Measurements from ENCODE around the gene LTBP2.

Gene LTBP2

DNA sequence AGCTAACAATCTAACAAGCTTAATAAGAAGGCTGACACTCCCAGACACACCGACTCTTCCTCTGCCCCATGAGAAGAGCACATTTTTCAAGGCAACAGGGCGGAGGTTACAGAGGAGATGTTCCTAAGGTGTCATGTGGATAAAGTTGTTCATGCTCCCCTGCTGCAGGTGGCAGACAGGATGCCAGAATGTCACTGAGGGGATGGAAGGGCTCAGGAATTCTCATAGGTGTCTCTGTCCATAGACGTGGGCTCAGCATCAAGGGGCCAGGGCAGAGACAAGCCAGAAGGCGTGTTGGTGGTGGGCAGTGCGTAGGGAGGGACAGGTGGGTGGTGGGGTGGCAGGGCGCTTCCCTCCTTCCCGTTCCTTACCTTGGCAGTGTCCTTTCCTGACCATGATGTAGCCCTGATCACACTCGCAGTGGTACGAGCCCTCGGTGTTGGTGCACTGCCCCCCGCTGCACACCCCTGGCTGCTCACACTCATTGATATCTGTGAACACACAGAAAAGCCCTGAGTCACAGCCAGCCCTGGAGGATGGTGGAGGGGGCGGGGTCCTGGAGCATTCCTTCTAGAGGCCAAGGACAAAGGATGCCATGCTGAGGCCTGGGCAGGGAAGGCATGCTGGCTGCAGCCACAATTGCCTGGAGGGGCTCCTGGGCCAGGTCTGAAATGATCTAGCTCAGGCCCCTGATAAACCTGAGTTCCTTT is 95.4 kb downstream of the LTBP2 start (continued):
- TF ChIP-seq, protein P1, sequence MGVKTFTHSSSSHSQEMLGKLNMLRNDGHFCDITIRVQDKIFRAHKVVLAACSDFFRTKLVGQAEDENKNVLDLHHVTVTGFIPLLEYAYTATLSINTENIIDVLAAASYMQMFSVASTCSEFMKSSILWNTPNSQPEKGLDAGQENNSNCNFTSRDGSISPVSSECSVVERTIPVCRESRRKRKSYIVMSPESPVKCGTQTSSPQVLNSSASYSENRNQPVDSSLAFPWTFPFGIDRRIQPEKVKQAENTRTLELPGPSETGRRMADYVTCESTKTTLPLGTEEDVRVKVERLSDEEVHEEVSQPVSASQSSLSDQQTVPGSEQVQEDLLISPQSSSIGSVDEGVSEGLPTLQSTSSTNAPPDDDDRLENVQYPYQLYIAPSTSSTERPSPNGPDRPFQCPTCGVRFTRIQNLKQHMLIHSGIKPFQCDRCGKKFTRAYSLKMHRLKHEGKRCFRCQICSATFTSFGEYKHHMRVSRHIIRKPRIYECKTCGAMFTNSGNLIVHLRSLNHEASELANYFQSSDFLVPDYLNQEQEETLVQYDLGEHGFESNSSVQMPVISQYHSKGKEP (tag by site-specific recombination; IDR thresholded peaks at IDR 0.05) = no peak
- TF ChIP-seq ZFHX2 (tag by site-specific recombination; conservative IDR thresholded peaks at IDR 0.05) = peak; percentile 60
- TF ChIP-seq ZNF211 (tag by site-specific recombination; IDR thresholded peaks at IDR 0.05; ENCODE audit: low read depth) = no peak
- TF ChIP-seq HOXD13 (CRISPR knock-in tag; IDR thresholded peaks at IDR 0.05; ENCODE audit: borderline replicate concordance) = no peak

DNA sequence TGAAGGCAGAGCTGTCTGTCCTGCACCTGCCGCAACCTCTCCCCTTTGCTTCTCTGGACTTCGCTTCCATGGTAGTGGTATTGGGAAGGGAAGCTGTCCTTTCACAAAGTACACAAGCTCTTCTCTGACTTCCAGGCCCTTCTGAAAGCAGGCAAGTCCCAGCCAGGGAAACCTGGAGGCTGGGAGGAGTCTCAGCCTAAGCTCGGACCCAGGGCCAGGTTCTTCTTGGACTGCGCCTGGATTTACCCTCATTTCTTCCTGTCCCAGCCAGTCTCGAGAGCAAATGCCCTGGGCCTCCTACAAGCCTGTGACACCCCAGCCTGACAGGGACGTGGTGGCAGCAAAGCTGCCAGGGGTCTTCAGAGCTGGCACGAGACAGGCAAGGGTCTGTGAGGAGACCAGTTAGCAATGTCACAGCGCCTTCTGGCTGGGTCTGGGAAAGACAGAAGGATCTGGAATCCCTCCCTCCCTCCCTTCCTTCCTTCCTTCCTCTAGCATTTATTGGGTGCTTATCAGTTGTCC is 96.1 kb downstream of the LTBP2 start:
- CTCF ChIA-PET = interaction anchor here (0.6 to 1.8 kb wide), 3 partner anchors 16 to 1917 kb away, joined by 3 to 5 read pairs (median 4); no protein-coding TSS in a partner anchor
- TF ChIP-seq ZXDB (tag by site-specific recombination; IDR thresholded peaks at IDR 0.05) (no peak), ZNF324 (tag by site-specific recombination; IDR thresholded peaks at IDR 0.05) (no peak), ZNF214 (tag by site-specific recombination; IDR thresholded peaks at IDR 0.05; ENCODE audit: borderline replicate concordance) (no peak), ZNF701 (tag by site-specific recombination; IDR thresholded peaks at IDR 0.05) (no peak), ZNF830 (tag by site-specific recombination; IDR thresholded peaks at IDR 0.05; ENCODE audit: low read depth) (no peak), ZSCAN16 (tag by site-specific recombination; IDR thresholded peaks at IDR 0.05) (no peak)
- Histone ChIP-seq H3K27ac (ENCODE audit: extremely low read depth, low read depth, low read length) (no peak overlapping the region), H3K9me3 (ENCODE audit: control insufficient read depth, insufficient read depth, low read depth, low read length) (no peaks in the 10 kb centered on the region), H3K36me3 (ENCODE audit: control insufficient read depth in 2 of 2, insufficient read depth in 1 of 2, low read length in 2 of 2) (no peaks in the 10 kb centered on the region), H3K4me1 (ENCODE audit: control insufficient read depth, insufficient read depth, low read length) (no peaks in the 10 kb centered on the region), H3K4me3 (ENCODE audit: low read depth, low read length) (no peak overlapping the region)
- POLR2A ChIA-PET = no interaction called here

DNA sequence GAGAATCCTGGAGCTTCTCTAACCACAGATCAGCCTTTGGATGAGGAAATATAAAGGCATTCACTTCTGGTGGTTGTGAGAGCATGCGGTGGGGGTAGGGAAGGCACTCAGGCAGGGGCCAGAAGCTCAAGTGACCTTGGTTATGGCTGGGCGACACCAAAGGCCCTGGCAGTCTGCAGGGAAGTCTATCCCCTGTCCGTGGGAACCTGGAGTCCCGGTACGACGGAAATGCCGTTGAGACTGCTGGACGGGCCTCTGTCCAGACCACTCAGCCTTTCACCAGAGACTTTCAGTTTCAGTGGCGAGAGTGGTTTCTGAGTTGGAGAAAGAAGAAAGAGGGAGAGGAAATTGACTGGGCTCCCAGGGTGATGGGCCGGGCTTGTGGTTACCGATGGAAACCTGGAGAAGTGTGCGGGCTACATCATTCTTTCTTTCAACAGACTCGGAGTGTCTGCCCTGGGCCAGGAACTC is 97.5 kb downstream of the LTBP2 start:
- ChIA-PET POLR2A (no interaction called here), CTCF (interaction anchor here (0.6 kb wide), 1 partner anchor 233 kb away, joined by 3 read pairs; no protein-coding TSS in a partner anchor)
- Histone ChIP-seq H3K27ac (ENCODE audit: extremely low read depth, low read depth, low read length) (no peak overlapping the region), H3K4me1 (ENCODE audit: control insufficient read depth, insufficient read depth, low read length) (no peaks in the 10 kb centered on the region), H3K36me3 (ENCODE audit: control insufficient read depth in 2 of 2, insufficient read depth in 1 of 2, low read length in 2 of 2) (no peaks in the 10 kb centered on the region), H3K4me3 (ENCODE audit: low read depth, low read length) (no peak overlapping the region), H3K9me3 (ENCODE audit: control insufficient read depth, insufficient read depth, low read depth, low read length) (no peaks in the 10 kb centered on the region)
- TF ChIP-seq PRDM1 (tag by site-specific recombination; IDR thresholded peaks at IDR 0.05) = 0 out of 2 replicates have a peak, but pooled peaks have one; percentile 22
- TF ChIP-seq, protein P2, sequence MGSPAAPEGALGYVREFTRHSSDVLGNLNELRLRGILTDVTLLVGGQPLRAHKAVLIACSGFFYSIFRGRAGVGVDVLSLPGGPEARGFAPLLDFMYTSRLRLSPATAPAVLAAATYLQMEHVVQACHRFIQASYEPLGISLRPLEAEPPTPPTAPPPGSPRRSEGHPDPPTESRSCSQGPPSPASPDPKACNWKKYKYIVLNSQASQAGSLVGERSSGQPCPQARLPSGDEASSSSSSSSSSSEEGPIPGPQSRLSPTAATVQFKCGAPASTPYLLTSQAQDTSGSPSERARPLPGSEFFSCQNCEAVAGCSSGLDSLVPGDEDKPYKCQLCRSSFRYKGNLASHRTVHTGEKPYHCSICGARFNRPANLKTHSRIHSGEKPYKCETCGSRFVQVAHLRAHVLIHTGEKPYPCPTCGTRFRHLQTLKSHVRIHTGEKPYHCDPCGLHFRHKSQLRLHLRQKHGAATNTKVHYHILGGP (tag by site-specific recombination; IDR thresholded peaks at IDR 0.05) = no peak

DNA sequence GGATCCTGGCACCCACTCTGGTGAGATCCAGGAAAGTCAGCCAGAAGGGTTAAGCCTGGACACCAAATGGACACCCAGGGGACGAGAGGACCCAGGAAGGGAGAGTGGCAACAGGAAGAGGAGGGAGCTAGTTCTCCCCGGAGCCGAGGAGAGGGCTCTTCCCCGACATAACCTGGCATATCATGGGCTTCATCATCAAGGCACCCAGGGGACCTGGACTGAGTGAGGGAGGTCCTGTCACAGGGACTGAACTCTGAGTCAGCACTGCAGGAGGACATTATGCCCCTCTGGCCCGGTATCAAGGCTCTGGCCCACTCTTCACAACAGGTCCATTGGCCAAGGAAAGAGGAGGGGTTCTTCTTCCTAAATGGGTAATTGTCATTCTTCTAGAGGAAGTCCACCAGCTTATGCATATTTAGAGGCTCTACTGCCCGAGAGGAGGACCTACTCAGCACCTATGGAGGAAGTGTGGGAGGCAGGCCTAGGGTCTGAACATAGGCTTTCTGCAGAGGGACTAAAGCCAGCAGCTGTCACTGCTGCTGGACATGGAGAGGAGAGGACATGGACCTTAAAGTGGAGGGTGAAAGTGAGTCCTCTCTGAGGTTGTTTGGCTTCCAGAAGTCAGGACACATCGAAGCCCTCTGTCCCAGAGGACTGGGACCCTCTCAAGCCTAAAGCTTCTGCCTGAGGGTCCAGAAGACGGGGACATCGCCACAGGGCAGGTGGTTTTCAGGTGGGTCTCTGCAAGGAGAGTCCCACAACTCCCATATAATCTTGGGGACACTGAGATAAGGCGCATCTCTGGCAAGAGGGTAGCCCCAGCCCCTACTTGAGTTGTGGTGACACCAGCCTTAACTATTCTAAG is 99.8 kb downstream of the LTBP2 start:
- H3K9me3 ChIP-seq (ENCODE audit: control insufficient read depth, insufficient read depth, low read depth, low read length) = no peaks in the 10 kb centered on the region
- no peak overlapping the region for H3K4me3 ChIP-seq (ENCODE audit: low read depth, low read length)
- H3K27ac ChIP-seq (ENCODE audit: extremely low read depth, low read depth, low read length) = no peak overlapping the region
- no peaks in the 10 kb centered on the region for H3K4me1 ChIP-seq (ENCODE audit: control insufficient read depth, insufficient read depth, low read length)
- H3K36me3 ChIP-seq (ENCODE audit: control insufficient read depth in 2 of 2, insufficient read depth in 1 of 2, low read length in 2 of 2) = no peaks in the 10 kb centered on the region
- POLR2A ChIA-PET = no interaction called here
- CTCF ChIA-PET = interaction anchor here (0.6 to 2.1 kb wide), 3 partner anchors 10 to 347 kb away, joined by 3 to 8 read pairs (median 4); no protein-coding TSS in a partner anchor
- TF ChIP-seq ZBTB17 (tag by site-specific recombination; IDR thresholded peaks at IDR 0.05) (no peak), ZNF114 (tag by site-specific recombination; IDR thresholded peaks at IDR 0.05) (no peak), GLIS1 (tag by site-specific recombination; IDR thresholded peaks at IDR 0.05) (0 out of 2 replicates have a peak, but pooled peaks have one; percentile 14), ZFP37 (tag by site-specific recombination; IDR thresholded peaks at IDR 0.05) (no peak)
